Heart left ventricle (tissue), 13 donors: ENCODE data around the gene CD81.

ENCODE experiments used
- POLR2A ChIP-seq, 2 donors: fragments of 450-650 bp; IDR thresholded peaks; one replicate each; pipeline ENCODE4 v1.6.1; 2017; ENCODE audit warnings: antibody characterized with exemption in 2 of 2, mild to moderate bottlenecking in 2 of 2, moderate library complexity in 2 of 2
- TF ChIP-seq, protein P1 (sequence below), 12 donors: fragments of 200-600 bp; sonication (generic) in 4 of 12; IDR thresholded peaks; one replicate each; pipeline versions ENCODE4 v1.5.0 to v1.8.0; 2018 to 2022; ENCODE audit warnings: antibody characterized with exemption in 12 of 12, mild to moderate bottlenecking in 5 of 12
- donor health status: ischemic (EF 13 %, LVEDD 7.1; RV severe dilation, severe dysfunction).
- donor health status: DM: no; HTN: yes; CAD: no.
- donor health status: DM: no; HTN: no; CAD: no.
- donor health status: ischemic (EF 25% LVEDD 6.9; RV normal size, moderate dysfunction).
- donor health status: ischemic (EF 25% LVEDD 5.7; RV mildly dilated, moderate dysfunction).
- donor health status: ischemic (EF 35%, LVEDD 5.7; RV mildly dilated, moderate dysfunction).
- donor health status: nonischemic (EF 11% LVEDD 7.7; RV severe dilation, severe dysfunction).
- donor health status: DM: yes; HTN: yes; CAD: no.
- donor health status: PGD.
- donor health status: ischemic (EF 29% LVEDD 5.4; RV normal size, mild dysfunction).
- donor health status: nonischemic (EF 23%, LVEDD 6.1; RV moderate dilation, normal function).

DNA sequence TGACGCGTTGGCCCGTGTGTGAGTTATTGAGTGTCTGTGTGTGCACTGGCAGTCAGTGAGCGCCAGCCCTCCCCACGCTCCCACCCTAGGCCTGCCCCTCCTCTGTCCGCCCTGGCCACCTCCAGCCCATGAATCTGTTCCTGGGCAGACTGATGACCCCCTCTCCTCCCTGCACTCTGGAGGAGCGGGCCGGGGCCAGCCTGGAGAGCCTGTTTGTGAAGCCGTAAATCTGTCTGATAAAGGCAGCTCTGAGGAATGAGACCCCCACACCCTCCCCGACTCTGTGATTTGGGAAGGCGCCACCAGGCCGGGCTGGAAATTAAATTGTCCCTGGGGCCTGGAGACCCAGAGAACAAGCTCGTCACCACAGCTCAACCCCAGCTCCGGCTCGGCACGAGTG lies 32.0 kb downstream of the CD81 start:
- TF ChIP-seq, protein P1, sequence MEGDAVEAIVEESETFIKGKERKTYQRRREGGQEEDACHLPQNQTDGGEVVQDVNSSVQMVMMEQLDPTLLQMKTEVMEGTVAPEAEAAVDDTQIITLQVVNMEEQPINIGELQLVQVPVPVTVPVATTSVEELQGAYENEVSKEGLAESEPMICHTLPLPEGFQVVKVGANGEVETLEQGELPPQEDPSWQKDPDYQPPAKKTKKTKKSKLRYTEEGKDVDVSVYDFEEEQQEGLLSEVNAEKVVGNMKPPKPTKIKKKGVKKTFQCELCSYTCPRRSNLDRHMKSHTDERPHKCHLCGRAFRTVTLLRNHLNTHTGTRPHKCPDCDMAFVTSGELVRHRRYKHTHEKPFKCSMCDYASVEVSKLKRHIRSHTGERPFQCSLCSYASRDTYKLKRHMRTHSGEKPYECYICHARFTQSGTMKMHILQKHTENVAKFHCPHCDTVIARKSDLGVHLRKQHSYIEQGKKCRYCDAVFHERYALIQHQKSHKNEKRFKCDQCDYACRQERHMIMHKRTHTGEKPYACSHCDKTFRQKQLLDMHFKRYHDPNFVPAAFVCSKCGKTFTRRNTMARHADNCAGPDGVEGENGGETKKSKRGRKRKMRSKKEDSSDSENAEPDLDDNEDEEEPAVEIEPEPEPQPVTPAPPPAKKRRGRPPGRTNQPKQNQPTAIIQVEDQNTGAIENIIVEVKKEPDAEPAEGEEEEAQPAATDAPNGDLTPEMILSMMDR (IDR thresholded peaks at IDR 0.05) = no peak
- TF ChIP-seq POLR2A (IDR thresholded peaks at IDR 0.05) = no peak
